Neural progenitor cell (in vitro differentiated cells): ENCODE data around the gene SGTB.

Experiments used
- CTCF ChIP-seq: fragments of 200-600 bp; sonication (generic); IDR thresholded peaks from 2 replicates; pipeline ENCODE4 v1.5.1; 2017; ENCODE audit warnings: antibody characterized with exemption, mild to moderate bottlenecking
- EZH2 ChIP-seq: fragments of 200-600 bp; sonication (generic); IDR thresholded peaks from 2 replicates; pipeline ENCODE4 v1.6.1; 2017; ENCODE audit warnings: antibody characterized with exemption, mild to moderate bottlenecking, moderate library complexity

GRCh38 chr5:65742565-65743231 lies 20.8 kb upstream of the SGTB start:
- TF ChIP-seq CTCF (peak; percentile 58), EZH2 (no peak)
